ENCODE measurements around the gene SFI1. TPM values are rescaled to one million over a fixed set of nuclear protein-coding genes. Genes with fewer than 3 reads are reported as not detected.

SFI1 gene
- total RNA-seq, 2 experiments from 2014 or later, result 281 to 291 TPM

- Histone ChIP-seq H3K36me3 (ENCODE audit: insufficient read depth, low read length) (peaks cover 62% of the 10 kb centered on the region), H3K27me3 (ENCODE audit: control insufficient read depth in 1 of 2, insufficient read depth in 2 of 2, low read length in 2 of 2) (no peaks in the 10 kb centered on the region), H3K4me3 (ENCODE audit: low read length) (no peak overlapping the region), H3K4me1 (ENCODE audit: insufficient read depth, low read length) (peaks cover 17% of the 10 kb centered on the region), H3K9me3 (ENCODE audit: control insufficient read depth in 1 of 2, insufficient read depth in 1 of 2, low read length in 2 of 2) (no peaks in the 10 kb centered on the region), H3K27ac (ENCODE audit: low read depth in 1 of 2, low read length in 2 of 2) (no peak overlapping the region)
- H3K27me3 Mint-ChIP-seq, result no peaks in the 10 kb centered on the region
- no peak for ATAC-seq (ENCODE audit: poor library complexity)
- no peak overlapping the region for H3K27ac Mint-ChIP-seq
- DNase-seq, result peak in 1 of 14 experiments; percentile 12
- no peak overlapping the region for H3K4me3 Mint-ChIP-seq
- no peak for TF ChIP-seq CTCF (IDR thresholded peaks at IDR 0.05)
- H3K9me3 Mint-ChIP-seq, result no peaks in the 10 kb centered on the region
- intact Hi-C loops (cut with DNase I, micrococcal nuclease), result no loop called here
- H3K4me1 Mint-ChIP-seq (ENCODE audit: low read depth), result peaks cover 7% of the 10 kb centered on the region
- CTCF ChIA-PET, result no interaction called here
- H3K36me3 Mint-ChIP-seq (ENCODE audit: low read depth), result peaks cover 88% of the 10 kb centered on the region
- POLR2A ChIA-PET, result no interaction called here
Measured at GRCh38 chr22:31611061-31611760, 114.9 kb downstream of the SFI1 start.

GRCh38 chr22:31612891-31613285, 116.6 kb downstream of the SFI1 start:
- no peak overlapping the region for H3K4me3 ChIP-seq (ENCODE audit: low read length)
- H3K27me3 Mint-ChIP-seq, result no peaks in the 10 kb centered on the region
- TF ChIP-seq CTCF (IDR thresholded peaks at IDR 0.05), result no peak
- H3K27ac Mint-ChIP-seq, result peak overlapping the region; percentile 30
- H3K4me1 Mint-ChIP-seq (ENCODE audit: low read depth), result peaks cover 7% of the 10 kb centered on the region
- H3K36me3 Mint-ChIP-seq (ENCODE audit: low read depth), result peaks cover 87% of the 10 kb centered on the region
- H3K9me3 ChIP-seq (ENCODE audit: control insufficient read depth in 1 of 2, insufficient read depth in 1 of 2, low read length in 2 of 2), result no peaks in the 10 kb centered on the region
- H3K9me3 Mint-ChIP-seq, result no peaks in the 10 kb centered on the region
- peaks cover 66% of the 10 kb centered on the region for H3K36me3 ChIP-seq (ENCODE audit: insufficient read depth, low read length)
- intact Hi-C loops (cut with DNase I, micrococcal nuclease), result no loop called here
- CTCF ChIA-PET, result no interaction called here
- H3K27me3 ChIP-seq (ENCODE audit: control insufficient read depth in 1 of 2, insufficient read depth in 2 of 2, low read length in 2 of 2), result no peaks in the 10 kb centered on the region
- no peak for DNase-seq
- ATAC-seq (ENCODE audit: poor library complexity), result no peak
- H3K4me1 ChIP-seq (ENCODE audit: insufficient read depth, low read length), result peaks cover 19% of the 10 kb centered on the region
- H3K4me3 Mint-ChIP-seq, result no peak overlapping the region
- POLR2A ChIA-PET, result interaction anchor here (0.8 to 2.3 kb wide), 2 partner anchors 17 to 49 kb away, joined by 3 to 6 read pairs; partner anchors contain the start of gene PISD
- H3K27ac ChIP-seq (ENCODE audit: low read depth in 1 of 2, low read length in 2 of 2), result no peak overlapping the region

- H3K27me3 Mint-ChIP-seq, result no peaks in the 10 kb centered on the region
- Histone ChIP-seq H3K4me3 (ENCODE audit: low read length) (no peak overlapping the region), H3K36me3 (ENCODE audit: insufficient read depth, low read length) (peaks cover 66% of the 10 kb centered on the region), H3K27me3 (ENCODE audit: control insufficient read depth in 1 of 2, insufficient read depth in 2 of 2, low read length in 2 of 2) (no peaks in the 10 kb centered on the region), H3K9me3 (ENCODE audit: control insufficient read depth in 1 of 2, insufficient read depth in 1 of 2, low read length in 2 of 2) (no peaks in the 10 kb centered on the region), H3K4me1 (ENCODE audit: insufficient read depth, low read length) (peaks cover 19% of the 10 kb centered on the region), H3K27ac (ENCODE audit: low read depth in 1 of 2, low read length in 2 of 2) (no peak overlapping the region)
- ATAC-seq (ENCODE audit: poor library complexity) (no peak), DNase-seq (peak in 1 of 14 experiments; percentile 14)
- H3K27ac Mint-ChIP-seq, result peak overlapping the region; percentile 59
- H3K4me1 Mint-ChIP-seq (ENCODE audit: low read depth), result peaks cover 7% of the 10 kb centered on the region
- ChIA-PET CTCF (interaction anchor here (1.1 kb wide), 1 partner anchor 20 kb away, joined by 3 read pairs; no protein-coding TSS in a partner anchor), POLR2A (interaction anchor here (0.8 to 2.3 kb wide), 2 partner anchors 17 to 49 kb away, joined by 3 to 6 read pairs; partner anchors contain the start of gene PISD)
- H3K9me3 Mint-ChIP-seq, result no peaks in the 10 kb centered on the region
- TF ChIP-seq CTCF (IDR thresholded peaks at IDR 0.05), result no peak
- peaks cover 85% of the 10 kb centered on the region for H3K36me3 Mint-ChIP-seq (ENCODE audit: low read depth)
- no peak overlapping the region for H3K4me3 Mint-ChIP-seq
- intact Hi-C loops (cut with DNase I, micrococcal nuclease), result no loop called here
Measured at GRCh38 chr22:31613286-31613903, 117.1 kb downstream of the SFI1 start.

Measured in CD4-positive, alpha-beta T cell (primary cell).